HG03460 (cell line): ENCODE results near the gene WHRN.

Source experiments
- ATAC-seq: cut with Tn5 transposase; IDR thresholded peaks from one replicate; pipeline ENCODE4 v1.9.1; 2021; ENCODE audit not compliant: unreplicated experiment

WHRN gene

GRCh38 chr9:114493521-114494184, 11.6 kb downstream of the WHRN start:
- ATAC-seq = no peak

DNA sequence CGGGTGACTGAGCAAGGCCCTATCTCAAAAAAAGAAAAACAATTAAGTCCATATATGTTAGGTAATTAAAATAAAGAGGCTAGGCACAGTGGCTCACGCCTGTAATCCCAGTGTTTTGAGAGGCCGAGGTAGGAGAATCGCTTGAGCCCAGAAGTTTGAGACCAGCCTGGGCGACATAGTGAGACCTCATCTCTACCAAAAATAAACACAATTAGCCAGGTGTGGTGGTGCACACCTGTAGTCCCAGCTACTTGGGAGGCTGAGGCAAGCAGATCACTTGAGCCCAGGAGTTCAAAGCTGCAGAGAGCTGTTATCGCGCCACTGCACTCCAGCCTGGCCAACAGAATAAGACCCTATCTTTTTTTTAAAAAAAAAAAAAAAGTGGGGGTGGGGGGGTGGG, 12.3 kb downstream of the WHRN start:
- ATAC-seq = no peak

DNA sequence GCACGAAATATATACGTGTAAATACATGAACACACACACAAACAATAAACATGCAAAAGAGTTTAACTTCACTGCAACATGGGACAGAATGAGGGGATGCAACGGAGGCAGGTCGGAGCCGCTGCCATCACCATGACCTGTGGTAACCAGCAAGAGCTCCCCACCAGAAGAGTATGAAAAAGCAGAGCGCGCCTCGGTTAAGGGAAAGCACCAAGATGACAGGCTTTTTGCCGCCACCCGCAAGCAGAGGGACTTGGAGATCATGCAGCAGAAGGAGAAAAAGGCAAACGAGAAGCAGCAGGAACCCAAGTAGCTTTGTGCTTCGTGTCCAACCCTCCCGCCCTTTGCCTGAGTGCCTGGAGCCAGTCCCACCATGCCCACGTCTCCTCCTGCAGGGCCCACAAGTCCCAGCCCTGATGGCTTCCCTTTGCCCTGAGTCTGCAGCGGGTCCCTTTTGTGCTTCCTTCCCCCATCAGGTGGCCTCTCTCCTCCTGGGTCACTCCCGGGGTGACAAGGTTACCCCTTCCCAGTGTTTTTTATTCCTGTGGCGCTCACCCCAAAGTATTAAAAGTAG, 13.8 kb downstream of the WHRN start:
- no peak for ATAC-seq

DNA sequence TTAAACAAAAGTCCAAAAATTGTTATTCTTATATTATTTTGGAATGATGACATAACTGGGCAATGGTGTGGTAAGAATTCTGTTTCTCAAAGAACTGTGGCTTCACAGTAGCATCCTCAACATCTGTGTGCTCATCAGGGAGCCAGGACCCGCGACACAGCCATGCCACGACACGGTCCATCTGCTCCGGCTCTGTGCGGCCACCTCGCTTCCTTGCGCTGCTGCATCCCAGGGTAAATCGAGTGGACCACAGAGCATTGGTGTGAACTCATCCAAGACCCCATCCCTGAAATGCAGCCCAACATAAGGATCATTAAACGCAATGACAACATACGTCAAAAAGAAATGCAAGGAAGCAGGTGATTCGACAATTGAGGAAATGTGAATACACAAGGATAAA, 15.3 kb downstream of the WHRN start:
- ATAC-seq = no peak

GRCh38 chr9:114488398-114489129, 16.7 kb downstream of the WHRN start:
- ATAC-seq = no peak

- no peak for ATAC-seq
These were observed 17.5 kb downstream of the WHRN start for GRCh38 chr9:114487607-114488300.

GRCh38 chr9:114486205-114486963, 18.9 kb downstream of the WHRN start:
- ATAC-seq = no peak

GRCh38 chr9:114484854-114485443, 20.3 kb downstream of the WHRN start:
- ATAC-seq = no peak

- no peak for ATAC-seq
These were observed 20.9 kb downstream of the WHRN start for GRCh38 chr9:114484215-114484853.

- no peak for ATAC-seq
These were observed 21.8 kb downstream of the WHRN start for GRCh38 chr9:114483499-114483898.

- ATAC-seq = no peak
These were observed 22.7 kb downstream of the WHRN start for GRCh38 chr9:114482593-114482992.

DNA sequence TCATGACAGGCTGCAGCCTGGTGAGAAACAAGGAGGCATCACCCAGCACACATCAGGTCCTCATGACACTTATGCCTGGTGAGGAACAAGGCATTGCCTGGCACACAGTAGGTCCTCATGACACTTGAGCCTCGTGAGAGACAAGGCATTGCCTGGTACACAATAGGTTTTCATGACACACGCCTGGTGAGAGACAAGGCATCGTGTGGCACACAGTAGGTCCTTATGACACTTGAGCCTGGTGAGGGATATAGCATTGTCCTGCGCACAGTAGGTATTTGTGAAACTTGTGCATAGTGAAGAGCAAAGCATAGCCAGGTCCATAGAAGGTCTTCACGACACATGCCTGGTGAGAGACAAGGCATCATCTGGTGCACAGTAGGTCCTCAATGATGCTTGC, 23.5 kb downstream of the WHRN start:
- ATAC-seq = no peak

- ATAC-seq = no peak
These were observed 24.4 kb downstream of the WHRN start for GRCh38 chr9:114480746-114481435.

DNA sequence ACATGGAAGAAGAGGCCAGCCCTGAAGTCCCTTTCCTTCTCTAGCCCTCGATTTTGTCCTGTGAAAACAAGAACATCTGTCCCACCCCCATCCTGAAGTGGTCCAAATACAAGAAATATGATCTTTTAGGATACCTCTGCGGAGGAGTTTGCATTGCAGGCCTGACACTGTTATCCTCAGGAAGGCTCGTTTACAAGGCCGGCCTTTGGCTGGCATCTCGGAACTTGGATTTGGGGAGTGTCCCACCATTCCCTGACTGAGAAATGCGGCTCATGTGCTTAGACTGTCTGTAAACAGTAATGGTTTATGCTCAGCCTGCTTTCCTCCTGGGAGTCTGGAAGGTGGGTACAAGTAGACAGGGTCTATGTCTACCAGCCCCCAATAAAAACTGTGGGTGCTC, 26.4 kb downstream of the WHRN start:
- no peak for ATAC-seq

DNA sequence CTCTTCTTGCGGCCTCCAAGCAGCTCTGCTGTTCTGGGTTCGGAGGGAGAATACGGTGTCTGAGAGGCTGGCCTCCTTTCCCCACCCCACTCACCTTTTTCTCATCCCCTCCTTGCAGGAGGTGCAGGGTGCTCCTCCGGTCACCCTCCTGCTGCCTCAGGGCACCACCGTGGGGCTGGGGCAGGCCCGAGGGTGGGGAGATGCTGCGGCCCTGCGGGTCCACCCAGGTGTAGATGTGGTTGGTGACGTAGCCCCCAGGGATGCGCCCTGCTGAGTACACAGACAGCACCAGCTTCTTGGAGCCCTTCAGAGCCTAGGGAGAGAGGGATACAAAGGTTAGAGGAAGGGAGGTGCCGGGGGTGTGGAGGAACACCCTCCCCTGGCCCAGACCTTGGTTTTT, 26.8 kb downstream of the WHRN start:
- ATAC-seq = no peak

DNA sequence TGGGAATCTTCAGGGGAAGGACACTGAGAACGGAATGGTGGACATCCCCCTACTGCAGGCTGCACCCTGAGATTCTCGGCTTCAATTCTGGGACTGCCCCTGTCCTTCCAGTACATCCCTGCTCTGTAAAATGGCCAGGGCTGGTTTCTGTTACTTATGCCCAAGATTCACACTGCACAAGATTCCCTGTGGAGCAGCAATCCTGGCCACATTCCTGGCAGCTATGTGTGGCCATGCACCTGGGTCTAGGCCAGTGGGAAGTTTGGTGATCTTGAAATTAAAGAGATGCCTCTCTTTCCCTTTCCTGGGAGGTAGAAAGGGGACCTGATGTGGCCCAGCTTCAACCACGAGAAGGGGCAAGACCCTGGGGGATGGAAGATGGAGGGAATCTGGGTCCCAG, 27.6 kb downstream of the WHRN start:
- no peak for ATAC-seq

DNA sequence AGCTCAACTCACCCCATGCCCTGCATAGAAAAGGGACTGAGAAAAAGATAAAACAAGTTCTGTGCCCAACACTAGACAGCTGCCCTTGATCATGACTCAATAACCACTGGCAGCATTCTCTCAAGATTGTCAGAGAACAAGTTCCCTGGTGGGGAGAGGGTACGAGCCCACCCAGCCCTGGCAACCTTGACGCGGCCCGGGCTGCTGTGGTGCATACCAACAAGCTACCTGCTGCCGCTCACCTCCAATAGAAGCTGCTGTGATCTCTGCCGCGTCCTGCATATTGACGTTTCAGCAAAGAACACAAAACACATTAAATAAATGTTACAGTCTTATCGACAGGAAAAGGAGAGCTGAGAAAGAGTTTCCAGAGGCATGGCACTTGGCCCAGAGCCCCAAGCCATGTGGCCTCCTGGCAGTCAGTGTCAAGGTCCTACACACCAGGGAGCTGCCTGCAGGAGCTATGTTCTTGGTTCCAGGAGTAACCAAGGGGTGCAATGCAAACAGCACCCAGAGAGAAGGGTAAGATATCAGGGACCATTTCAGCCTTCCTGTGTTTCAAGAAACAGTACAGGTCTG, 28.3 kb downstream of the WHRN start:
- no peak for ATAC-seq

DNA sequence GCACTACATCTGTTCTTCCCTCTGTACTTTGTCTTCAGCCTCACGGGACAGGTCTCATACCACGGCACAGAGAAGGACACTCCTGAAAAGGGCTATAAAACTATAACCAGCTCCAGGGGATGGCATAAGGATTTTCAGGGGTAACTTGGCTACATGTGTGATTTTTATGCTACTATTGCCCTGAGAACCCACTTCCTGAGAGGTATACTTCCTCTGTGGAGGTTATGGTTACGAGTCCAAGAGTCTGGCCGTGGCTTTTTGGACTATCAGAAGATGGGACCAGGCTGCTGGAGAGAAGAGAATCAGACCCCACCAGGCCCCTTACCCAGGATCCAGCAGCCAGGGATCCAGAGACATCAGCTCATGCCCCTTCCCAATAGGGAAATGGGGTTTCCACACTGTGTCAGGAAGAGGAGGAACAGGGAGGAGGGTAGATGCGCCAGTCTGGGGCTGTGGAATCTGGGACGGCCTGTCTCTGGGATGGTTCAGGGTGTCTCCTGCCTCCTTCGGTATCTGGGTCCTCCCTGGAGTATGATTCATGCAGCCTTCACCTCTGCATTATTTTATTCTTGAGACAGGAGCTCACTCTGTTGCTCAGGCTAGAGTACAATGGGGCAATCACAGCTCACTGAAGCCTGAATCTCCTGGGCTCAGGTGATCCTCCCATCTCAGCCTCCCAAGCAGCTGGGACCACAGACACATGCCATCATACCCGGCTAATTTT, 29.7 kb downstream of the WHRN start:
- no peak for ATAC-seq

DNA sequence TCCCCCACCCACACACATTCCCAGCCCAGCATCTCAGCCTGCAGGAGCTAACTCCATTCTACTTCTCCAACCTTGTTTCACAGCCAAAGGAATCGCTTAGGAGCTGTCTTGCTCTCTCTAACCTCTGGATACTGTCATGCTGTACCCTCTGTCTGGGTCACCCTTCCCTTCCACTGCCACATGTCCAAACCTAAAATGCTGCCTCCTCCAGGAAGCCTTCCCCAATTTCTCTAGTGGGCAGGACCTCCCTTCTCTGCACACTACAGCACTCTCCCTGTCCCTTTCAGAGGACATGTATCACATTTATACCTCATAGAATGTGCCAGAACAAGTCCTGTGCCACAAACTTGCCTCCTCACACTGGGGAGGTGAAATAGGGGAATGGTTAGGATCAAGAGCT, 30.8 kb downstream of the WHRN start:
- no peak for ATAC-seq
